Body of pancreas (tissue), 4 donors: ENCODE data around the gene NELL2.

Source experiments
- POLR2A ChIP-seq, 3 donors: fragments of 450-650 bp; IDR thresholded peaks; one replicate each; pipeline ENCODE4 v1.6.1; 2016; ENCODE audit warnings: antibody characterized with exemption in 3 of 3, mild to moderate bottlenecking in 2 of 3
- TF ChIP-seq, protein P1 (sequence below), 7 experiments: fragments of 450-650 bp in 4 of 7; fragments of 200-600 bp in 3 of 7; sonication (generic) in 3 of 7; IDR thresholded peaks; one replicate each; pipeline ENCODE4 v1.5.1; 2016 to 2019; ENCODE audit warnings: antibody characterized with exemption in 7 of 7

DNA sequence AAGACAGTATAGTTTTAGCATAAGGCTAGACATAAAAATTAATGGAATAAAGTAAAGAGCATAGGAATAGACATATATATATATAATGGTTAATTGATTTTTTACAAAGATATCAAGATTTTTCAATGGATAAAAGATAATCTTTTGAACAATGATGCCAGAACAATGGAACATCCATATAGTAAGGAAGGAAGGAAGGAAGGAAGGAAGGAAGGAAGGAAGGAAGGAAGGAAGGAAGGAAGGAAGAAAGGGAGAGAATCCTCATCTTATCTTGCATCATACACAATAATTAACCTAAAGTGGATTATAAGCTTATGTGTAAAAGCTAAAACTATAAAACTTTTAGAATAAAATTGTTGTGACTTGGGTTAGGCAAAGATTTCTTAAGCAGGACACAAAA, 9.8 kb upstream of the NELL2 start:
- TF ChIP-seq, protein P1, sequence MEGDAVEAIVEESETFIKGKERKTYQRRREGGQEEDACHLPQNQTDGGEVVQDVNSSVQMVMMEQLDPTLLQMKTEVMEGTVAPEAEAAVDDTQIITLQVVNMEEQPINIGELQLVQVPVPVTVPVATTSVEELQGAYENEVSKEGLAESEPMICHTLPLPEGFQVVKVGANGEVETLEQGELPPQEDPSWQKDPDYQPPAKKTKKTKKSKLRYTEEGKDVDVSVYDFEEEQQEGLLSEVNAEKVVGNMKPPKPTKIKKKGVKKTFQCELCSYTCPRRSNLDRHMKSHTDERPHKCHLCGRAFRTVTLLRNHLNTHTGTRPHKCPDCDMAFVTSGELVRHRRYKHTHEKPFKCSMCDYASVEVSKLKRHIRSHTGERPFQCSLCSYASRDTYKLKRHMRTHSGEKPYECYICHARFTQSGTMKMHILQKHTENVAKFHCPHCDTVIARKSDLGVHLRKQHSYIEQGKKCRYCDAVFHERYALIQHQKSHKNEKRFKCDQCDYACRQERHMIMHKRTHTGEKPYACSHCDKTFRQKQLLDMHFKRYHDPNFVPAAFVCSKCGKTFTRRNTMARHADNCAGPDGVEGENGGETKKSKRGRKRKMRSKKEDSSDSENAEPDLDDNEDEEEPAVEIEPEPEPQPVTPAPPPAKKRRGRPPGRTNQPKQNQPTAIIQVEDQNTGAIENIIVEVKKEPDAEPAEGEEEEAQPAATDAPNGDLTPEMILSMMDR (IDR thresholded peaks at IDR 0.05), result no peak
- no peak for TF ChIP-seq POLR2A (IDR thresholded peaks at IDR 0.05)
